ENCODE measurements around the gene TACR1.
"Not testable (repeated sequence)": the region's sequence is repeated elsewhere in the genome, so short reads cannot be mapped to it uniquely, and the experiment has no call there.

Gene TACR1

GRCh38 chr2:75146221-75146605, 53.1 kb downstream of the TACR1 start:
- not testable (repeated sequence) for DNase-seq

GRCh38 chr2:75142081-75142480, 57.2 kb downstream of the TACR1 start:
- DNase-seq = peak in 1 of 51 donors; percentile 12

GRCh38 chr2:75140288-75140687, 59.0 kb downstream of the TACR1 start:
- no peak for DNase-seq

- DNase-seq = no peak
These were observed 60.1 kb downstream of the TACR1 start for GRCh38 chr2:75139171-75139570.

GRCh38 chr2:75138528-75138927, 60.8 kb downstream of the TACR1 start:
- DNase-seq = no peak

GRCh38 chr2:75135776-75136400, 63.4 kb downstream of the TACR1 start:
- DNase-seq = no peak

GRCh38 chr2:75134860-75135259, 64.5 kb downstream of the TACR1 start:
- no peak for DNase-seq

GRCh38 chr2:75133621-75134570, 65.4 kb downstream of the TACR1 start:
- DNase-seq = no peak

GRCh38 chr2:75130171-75130570, 69.1 kb downstream of the TACR1 start:
- no peak for DNase-seq

- no peak for DNase-seq
These were observed 75.4 kb downstream of the TACR1 start for GRCh38 chr2:75123876-75124275.

- DNase-seq = no peak
These were observed 86.0 kb downstream of the TACR1 start for GRCh38 chr2:75113231-75113869.

- no peak for DNase-seq
These were observed 90.3 kb downstream of the TACR1 start for GRCh38 chr2:75108937-75109482.

GRCh38 chr2:75102011-75102410, 97.3 kb downstream of the TACR1 start:
- DNase-seq = no peak

GRCh38 chr2:75100801-75101151, 98.5 kb downstream of the TACR1 start:
- no peak for DNase-seq

GRCh38 chr2:75100011-75100800, 99.1 kb downstream of the TACR1 start:
- DNase-seq = peak in 1 of 51 donors; percentile 37

GRCh38 chr2:75099521-75099922, 99.8 kb downstream of the TACR1 start:
- no peak for DNase-seq

GRCh38 chr2:75098856-75099255, 100.5 kb downstream of the TACR1 start:
- DNase-seq = no peak

- no peak for DNase-seq
These were observed 101.5 kb downstream of the TACR1 start for GRCh38 chr2:75097831-75098230.

GRCh38 chr2:75094405-75094804, 104.9 kb downstream of the TACR1 start:
- no peak for DNase-seq

- no peak for DNase-seq
These were observed 108.4 kb downstream of the TACR1 start for GRCh38 chr2:75090770-75091515.

- DNase-seq = no peak
These were observed 109.8 kb downstream of the TACR1 start for GRCh38 chr2:75089471-75089870.

Data from hypothalamus (tissue), 51 donors.